HG02642 (cell line): ENCODE results near the gene SCN9A.

Experiments used
- ATAC-seq: cut with Tn5 transposase; IDR thresholded peaks from one replicate; pipeline ENCODE4 v1.9.1; 2021; ENCODE audit warnings: mild to moderate bottlenecking; ENCODE audit not compliant: unreplicated experiment, poor library complexity

Gene SCN9A

DNA sequence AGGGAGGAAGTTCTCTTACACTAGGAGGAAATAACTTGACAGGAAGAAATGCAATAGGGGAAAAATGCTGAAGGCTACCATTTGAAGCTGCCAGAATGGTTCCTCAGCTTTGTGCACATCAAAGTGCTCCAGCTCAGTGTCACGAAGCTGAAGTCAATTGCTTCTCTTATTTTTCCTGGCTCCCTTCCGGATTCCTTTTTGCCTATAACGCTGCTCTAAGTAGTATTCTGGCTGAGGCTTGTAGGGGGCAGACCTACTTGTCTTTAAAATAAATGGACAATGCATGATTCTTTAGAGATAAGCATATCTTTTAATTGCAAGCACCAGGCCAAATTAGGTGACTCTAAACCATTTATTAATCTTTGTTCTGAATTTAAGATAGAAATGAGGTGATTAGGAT lies 187.7 kb downstream of the SCN9A start:
- ATAC-seq, result no peak

DNA sequence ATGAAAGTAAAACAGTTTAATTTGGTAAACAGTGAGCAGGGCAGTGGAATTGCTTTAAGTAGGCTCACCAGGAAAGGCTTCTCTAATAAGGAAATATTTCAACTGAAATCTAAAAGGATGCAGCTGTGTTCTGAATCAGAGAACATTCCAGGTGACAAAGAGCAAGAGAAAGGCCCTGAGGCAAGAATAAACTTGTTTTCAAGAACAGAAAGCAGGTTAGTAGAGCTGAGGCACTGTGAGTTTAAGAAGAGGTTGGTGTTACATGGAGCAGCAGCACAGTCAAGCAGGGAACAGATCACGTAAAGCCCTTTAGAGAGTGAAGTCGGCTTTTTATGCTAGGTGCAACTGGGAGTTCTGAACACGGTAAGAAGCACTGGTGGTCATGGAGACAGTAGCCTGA lies 191.0 kb downstream of the SCN9A start:
- ATAC-seq, result no peak

DNA sequence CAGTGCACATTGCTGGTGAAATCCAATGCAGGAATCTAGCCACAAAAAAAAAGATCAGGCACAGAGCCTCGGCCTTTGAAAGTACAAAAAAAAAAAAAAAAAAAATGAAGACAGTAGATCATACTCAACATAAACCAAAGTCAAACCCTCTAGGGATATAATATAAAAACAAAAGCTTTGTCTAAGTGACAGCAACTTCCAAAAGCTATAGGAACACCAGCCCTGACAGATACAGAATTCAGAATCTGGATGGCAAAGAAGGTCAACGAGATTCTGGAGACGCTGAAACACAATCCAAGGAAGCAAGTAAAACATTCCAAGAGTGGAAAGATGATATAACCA lies 194.0 kb downstream of the SCN9A start:
- ATAC-seq, result no peak

DNA sequence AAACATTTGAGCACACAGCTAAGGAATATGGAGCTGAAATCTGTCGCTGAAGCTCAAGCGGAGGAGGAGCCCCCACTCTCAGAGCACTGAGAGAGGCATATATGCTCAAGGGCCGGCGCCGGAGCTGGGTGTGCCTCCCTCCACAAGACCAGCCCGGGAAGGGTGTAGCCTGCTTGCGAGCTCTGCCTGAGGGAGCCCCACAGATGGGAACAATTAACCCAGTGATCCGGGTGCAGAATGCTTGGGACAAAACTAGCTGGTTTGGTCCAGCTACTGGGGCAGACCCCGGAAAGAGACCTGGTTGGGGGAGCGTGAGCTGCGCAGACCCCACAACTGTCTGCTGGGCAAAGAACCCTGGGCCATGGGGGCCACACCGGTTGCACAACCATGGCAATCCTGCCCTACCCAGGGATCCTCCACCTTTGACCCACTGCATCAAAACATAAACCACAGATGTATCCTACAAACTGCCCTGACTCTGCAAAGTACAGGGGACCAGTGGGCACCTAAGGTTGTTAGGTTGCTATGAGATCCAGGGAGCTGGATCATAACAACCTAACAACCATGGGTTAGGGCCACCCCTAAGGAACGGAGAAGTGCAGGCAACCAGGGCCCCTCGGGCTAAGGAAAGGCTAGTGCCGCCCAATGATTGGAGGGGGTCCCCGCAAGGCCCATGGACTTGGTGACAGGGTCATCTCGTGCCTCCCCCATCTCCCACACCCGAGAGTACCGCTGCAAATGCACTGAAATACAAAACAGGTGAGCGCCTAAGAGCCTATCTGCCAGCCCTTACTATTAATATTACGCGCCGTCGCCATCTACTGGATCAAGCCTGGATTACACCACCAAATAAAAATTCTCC lies 194.6 kb downstream of the SCN9A start:
- peak; percentile 96 for ATAC-seq

DNA sequence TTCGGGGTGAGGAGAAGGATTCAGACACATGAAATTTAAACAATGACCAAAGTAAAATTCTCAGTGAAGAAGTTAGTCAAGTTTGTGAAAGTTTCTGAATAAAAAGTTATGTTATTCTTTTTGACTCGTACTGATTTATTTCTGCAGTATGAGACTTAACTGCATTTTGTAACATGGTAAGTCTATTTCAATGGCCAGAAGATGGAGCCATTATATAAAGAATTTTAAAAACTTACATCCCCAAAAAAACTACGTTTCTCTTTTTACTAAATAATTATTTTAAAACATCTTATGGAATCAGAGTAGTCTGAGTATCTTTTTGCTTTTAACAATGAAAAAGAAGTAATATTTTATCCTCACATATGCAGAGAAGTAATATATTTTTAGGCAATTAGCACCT lies 196.5 kb downstream of the SCN9A start:
- no peak for ATAC-seq

DNA sequence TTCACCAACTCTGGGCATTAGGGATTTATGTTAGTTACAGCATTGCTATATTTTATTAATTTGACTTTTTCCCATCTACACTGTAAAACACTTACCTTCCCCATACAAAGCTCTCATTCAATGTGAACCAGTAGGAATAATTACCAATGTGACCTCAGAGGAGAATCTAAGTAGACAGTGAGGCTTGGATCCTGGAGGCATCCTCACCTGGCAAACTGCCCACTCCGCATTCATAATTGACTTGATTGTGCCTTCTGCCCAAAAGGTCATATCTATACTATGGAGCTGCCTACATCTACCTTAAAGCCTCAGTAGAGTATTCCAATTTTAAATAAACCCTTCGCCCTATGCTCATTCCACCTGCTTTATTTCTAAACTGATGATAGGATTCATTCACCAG lies 202.5 kb downstream of the SCN9A start:
- ATAC-seq, result no peak

DNA sequence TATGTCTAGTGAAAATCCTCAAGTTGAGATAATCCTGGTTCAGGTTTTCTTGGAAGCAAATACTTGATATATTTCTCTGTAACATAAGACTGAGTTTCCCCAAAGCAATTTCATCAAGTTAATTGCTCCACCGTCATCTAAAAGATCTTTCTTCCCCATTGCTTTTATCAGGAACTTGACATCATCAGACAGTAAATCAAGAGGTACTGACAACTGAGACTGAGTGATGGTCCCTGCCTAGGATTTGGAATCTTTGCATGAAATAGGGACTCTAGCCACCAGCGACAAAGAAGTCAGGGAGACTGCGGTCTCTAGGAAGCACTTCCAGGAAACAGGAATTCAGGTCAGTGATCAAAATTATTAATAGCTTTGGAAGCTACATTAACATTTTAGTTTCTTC lies 204.5 kb downstream of the SCN9A start:
- ATAC-seq, result no peak

DNA sequence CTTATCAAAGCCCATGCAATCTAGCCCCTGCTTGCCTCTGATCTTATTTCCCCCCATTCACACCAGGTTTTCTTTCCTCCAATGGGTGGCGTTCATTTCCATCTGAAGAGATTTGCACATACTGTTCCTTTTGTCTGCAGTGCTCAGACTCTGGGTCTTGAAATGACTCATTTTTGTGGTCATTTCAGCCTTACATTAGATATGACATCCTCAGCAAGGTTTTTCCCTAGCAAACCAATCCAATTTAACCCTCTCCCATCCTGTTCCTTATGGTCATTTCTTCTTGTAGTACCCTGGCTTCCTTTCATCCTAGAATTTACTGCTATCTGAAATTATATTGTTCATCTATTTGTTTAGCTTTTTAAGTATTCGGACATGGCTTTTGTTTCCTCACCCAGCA lies 205.4 kb downstream of the SCN9A start:
- ATAC-seq, result peak; percentile 70

DNA sequence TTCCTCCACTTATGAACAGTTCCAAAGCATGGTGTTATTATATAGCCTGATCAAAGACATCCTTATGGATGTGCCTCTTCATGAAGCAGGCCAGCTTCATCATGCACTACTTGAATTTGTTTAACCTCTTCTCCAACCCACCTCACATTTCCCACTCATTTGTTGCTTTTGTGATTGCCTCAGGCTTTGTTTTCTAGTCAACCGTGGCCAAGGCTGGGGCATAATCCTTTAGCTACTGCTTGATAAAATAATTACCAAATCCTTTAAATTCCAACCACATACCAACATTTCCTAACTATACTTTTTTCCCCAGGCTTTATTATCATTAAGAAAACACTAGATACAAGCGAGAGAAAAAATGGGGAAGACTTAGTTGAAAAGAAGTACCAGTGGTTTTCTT lies 208.3 kb downstream of the SCN9A start:
- ATAC-seq, result no peak

DNA sequence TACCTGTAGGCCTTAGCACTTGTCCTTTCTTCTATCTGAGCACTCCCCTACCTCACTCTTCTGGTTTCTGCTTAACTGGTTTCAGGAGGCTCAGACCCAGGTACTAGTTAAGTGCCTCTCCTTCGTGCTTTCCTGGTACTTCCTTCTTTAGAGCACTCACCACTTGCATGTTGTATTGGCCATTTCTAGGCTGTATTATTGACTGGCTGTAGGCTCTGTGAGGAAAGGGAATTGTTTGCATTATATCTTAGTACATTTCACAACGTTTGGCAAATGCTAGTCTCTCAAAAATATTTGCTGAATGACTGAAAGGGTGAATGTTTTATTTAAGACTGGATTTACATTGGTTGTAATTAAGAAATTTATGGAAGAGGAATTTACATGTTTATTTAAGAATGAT lies 212.0 kb downstream of the SCN9A start:
- ATAC-seq, result no peak

DNA sequence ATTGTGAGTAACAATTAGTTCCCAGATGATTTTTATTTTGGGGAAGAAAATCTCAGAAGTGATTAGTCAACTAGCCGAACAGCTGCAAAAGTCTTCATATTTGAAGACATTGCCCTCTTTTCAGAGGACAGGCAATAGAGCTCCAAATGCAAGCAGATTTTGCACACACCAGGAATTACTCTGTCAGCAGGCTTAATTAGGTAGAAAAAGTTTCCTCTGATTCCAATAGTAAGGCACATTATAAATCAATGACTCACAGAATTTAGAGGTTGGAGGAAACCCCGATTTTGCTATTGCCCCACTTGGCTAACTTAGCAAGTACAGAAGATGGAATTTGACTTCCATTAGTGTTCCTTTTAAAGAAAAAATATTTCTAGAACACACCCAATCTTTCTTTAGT lies 217.2 kb downstream of the SCN9A start:
- ATAC-seq, result no peak

DNA sequence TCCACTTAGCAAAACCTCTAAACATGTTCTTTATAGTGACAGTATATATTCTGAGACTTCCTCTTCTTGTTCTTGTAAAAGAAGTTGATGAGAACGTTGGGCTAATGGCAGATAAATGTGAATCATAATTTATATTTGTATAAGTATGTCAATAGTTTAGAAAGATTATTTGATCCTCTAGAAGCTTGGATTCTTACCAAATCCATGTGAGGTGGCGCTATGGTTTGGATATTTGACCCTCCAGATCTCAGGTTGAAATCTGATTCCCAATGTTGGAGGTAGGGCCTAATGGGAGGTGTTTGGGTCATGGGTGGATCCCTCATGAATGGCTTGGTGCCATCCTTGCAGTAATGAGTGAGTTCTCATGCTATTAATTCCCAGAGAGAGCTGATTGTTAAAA lies 218.2 kb downstream of the SCN9A start:
- no peak for ATAC-seq

DNA sequence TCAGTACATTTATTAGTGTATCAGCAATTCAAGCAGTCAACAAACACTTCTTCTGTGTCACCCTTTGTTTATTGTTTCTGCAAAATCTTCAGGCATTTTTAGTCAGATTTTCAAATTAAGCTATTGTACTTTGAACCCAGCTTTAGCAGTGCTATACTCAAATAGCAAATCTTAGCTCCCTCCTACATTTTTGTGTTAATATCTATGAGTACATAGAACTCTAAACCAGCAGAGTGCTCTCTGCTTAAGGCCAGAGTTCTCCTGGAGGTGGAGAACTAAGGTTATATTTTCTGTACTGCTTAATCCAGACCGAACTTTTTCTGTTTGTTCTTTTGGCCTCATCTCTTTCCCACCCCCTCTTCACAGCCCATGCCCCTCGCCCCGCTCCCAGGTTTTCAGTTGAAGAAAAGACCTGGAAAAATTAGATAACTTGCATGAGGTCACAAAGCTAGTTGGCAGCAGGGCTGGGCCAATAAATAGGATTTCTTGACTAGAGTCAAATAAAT lies 218.7 kb downstream of the SCN9A start:
- no peak for ATAC-seq

DNA sequence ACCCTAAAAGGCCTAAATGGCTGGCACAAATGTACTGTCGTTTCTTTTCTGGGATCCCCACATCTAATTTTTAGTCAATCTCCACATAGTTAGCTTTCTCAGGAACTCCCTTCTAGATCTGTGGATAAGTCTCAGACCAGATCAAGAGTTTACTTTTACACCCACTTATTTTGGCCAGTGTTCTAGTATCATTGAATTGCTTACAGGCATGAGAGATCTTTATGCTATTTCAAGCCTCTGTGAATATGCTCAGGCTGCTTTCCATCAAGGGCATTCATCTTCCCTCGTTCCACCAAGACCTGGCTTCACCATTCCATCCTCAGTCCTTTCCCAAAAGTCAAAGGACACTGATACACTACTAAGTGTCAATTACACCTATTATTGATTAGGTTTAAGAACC lies 220.2 kb downstream of the SCN9A start:
- no peak for ATAC-seq

DNA sequence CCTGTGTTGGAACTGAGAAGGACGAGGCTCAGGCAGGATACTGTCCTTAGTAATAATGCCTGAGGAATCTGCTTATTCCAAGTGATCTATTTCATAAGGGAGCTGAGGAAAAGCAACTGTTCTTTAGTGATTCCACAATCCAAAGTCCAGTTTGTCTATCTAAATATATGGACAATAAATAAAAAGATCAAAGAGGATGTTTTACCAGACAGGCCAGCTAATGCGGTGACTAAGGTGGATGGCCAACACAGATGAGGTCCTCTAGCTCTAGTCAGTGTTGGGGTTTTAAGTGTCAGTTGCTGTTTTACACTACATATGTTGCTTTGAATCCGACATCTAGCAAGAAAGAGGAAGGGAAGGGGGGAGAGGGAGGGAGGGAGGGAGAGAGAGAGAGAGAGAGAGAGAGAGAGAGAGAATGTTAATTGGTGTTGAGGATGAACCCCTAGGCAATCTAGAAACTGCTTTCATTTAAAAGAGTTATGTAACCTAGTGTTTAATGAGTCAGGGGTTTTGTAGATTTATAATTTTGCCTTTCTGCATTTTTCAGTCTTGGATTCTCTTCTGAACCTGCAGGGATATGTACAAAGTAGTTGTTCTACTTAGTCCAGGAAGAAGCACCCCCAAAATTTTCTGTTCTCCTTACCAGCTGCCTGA lies 220.9 kb downstream of the SCN9A start:
- no peak for ATAC-seq

DNA sequence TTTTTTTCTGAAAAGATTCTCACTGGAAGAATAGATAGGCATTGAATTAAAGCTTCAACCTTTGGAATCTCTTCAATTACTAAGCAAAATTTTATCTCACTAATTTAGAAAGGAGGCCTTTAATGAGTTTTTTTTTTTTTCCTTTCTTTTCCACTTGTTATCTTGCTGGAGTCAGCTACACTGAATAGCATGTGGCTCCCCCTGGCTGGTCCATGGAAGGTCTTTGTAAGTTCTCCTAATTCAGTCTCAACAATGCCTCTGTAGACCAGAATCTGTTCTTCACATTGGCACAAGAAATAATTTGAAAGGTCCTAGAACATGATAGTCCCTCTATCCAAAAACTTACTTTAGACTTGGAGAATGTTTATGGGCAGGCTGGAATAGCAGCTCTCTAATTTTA lies 223.7 kb downstream of the SCN9A start:
- ATAC-seq, result no peak

DNA sequence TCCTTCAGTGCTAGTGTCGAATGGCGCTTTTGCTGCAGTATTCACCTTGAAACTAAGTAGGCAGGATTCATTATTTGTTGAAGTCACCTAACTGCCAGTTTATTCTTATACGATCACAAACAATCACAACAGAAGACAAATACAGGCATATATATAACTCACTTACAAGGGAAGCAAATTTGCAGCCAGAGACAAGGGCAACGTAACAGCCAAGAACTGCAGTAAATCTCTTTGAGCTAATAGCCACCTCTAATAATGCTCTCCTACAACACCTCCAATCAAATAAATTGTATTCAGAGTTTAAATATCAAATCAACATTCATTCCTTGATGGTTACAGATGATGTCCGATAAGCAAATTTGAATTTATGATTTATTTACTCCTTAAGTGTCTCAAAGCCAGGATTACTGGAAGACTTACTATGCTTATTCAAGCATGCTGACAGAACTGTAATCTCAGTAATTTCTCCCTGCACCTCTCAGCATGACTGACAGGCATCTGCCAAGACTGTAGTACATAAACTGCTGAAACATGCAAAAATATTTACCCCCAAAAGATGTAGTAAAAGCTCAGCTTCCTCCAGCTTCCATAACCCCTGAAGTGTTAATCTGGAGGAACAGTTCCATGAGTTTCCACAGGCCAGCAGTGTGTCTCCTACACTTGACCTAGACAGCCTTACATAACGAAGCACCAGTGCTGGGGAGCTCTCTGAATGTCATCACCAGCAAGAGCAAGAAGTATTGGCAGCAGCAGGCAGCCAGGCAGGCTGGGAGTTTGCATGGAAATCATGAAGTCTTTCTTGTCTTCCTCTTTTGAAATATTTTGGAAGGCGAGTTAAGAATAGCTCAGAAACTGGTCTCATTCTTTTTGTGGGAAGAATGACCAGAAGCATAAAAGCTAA lies 227.0 kb downstream of the SCN9A start:
- no peak for ATAC-seq

DNA sequence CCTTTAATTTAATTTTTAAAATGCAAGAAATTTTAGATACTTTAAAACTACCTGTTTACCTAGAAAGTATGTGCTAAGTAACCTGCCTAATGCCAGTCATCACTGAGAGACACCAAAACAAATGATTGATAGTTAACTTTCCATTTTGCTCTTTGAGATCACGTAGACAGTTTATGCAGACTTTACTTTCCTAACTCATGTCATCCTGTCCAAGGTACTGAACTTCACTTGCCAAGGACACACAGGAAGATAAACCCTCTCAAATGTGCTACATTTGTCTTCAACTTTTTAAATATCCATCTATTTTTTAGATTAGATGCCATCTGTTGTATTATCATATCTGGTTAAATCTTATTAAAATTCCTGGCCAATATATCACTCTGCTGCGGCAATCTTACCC lies 227.9 kb downstream of the SCN9A start:
- no peak for ATAC-seq
